Tibial nerve (tissue), 4 donors: ENCODE measurements around the gene GRM8. TPM values are rescaled to one million over a fixed set of nuclear protein-coding genes. Genes with fewer than 3 reads are reported as not detected.
"Not testable (repeated sequence)": the region's sequence is repeated elsewhere in the genome, so short reads cannot be mapped to it uniquely, and the experiment has no call there.

Source experiments
- DNase-seq, 2 donors: peaks; one replicate each; pipeline ENCODE4 v3.0.0-alpha.2; 2019; ENCODE audit warnings: low spot score in 2 of 2
- H3K27ac ChIP-seq, 4 donors: fragments of 200-600 bp; sonication (generic) in 3 of 4; one replicate each; pipeline ENCODE4 v1.5.1; 2017 to 2019; ENCODE audit warnings: mild to moderate bottlenecking in 1 of 4
- H3K27me3 ChIP-seq, 2 donors: fragments of 200-600 bp; sonication (generic) in 1 of 2; one replicate each; pipeline versions ENCODE4 v1.5.1 to v1.6.0; 2017 to 2019
- H3K36me3 ChIP-seq, 3 donors: fragments of 200-600 bp; sonication (generic); one replicate each; pipeline ENCODE4 v1.5.1; 2018 to 2019
- H3K4me1 ChIP-seq, 4 donors: fragments of 200-600 bp; sonication (generic) in 3 of 4; one replicate each; pipeline ENCODE4 v1.5.1; 2017 to 2019
- H3K4me3 ChIP-seq, 4 donors: fragments of 200-600 bp; sonication (generic) in 3 of 4; one replicate each; pipeline ENCODE4 v1.5.1; 2017 to 2019; ENCODE audit warnings: mild to moderate bottlenecking in 1 of 4, moderate library complexity in 1 of 4
- H3K9me3 ChIP-seq, 4 donors: fragments of 200-600 bp; sonication (generic) in 3 of 4; one replicate each; pipeline ENCODE4 v1.5.1; 2017 to 2019
- CTCF ChIP-seq, 5 experiments: fragments of 200-600 bp in 3 of 5; fragments of 450-650 bp in 2 of 5; sonication (generic) in 3 of 5; IDR thresholded peaks; one replicate each; pipeline ENCODE4 v1.5.1; 2016 to 2019; ENCODE audit warnings: antibody characterized with exemption in 5 of 5, mild to moderate bottlenecking in 3 of 5, moderate library complexity in 2 of 5
- EP300 ChIP-seq, 2 donors: sonication (generic); formaldehyde crosslinking; IDR thresholded peaks; one replicate each; pipeline ENCODE4 v1.6.1; 2017; ENCODE audit warnings: antibody characterized with exemption in 2 of 2, mild to moderate bottlenecking in 1 of 2
- POLR2A ChIP-seq, 2 donors: fragments of 450-650 bp; IDR thresholded peaks; one replicate each; pipeline ENCODE4 v1.6.1; 2017; ENCODE audit warnings: antibody characterized with exemption in 2 of 2, mild to moderate bottlenecking in 2 of 2, moderate library complexity in 2 of 2
- WGBS, 2 donors: methylation state at CpG; one replicate each; pipeline ENCODE4 v1.1.5; 2018; 5-methylcytosine and 5-hydroxymethylcytosine counted together
- total RNA-seq, 4 donors: library from RNA; depleted of rRNA; stranded (reverse); fragments of >200 nt; gene quantifications; one replicate each; pipeline ENCODE4 v1.1.0, GENCODE V29; 2016

GRM8 gene
- total RNA-seq, 4 donors from 2014 or later = 0.59 to 1.5 (median 1.1) TPM

GRCh38 chr7:126838194-126838593 is 414.5 kb downstream of the GRM8 start:
- TF ChIP-seq EP300 (IDR thresholded peaks at IDR 0.05) = no peak
- TF ChIP-seq POLR2A (IDR thresholded peaks at IDR 0.05) = no peak
- TF ChIP-seq CTCF (IDR thresholded peaks at IDR 0.05) = no peak
- Histone ChIP-seq H3K27me3 (no peaks in the 10 kb centered on the region), H3K4me3 (no peak overlapping the region), H3K27ac (no peak overlapping the region), H3K9me3 (peaks cover 0 to 2% (median 0%) of the 10 kb centered on the region in 4 donors), H3K36me3 (no peaks in the 10 kb centered on the region), H3K4me1 (no peaks in the 10 kb centered on the region)
- DNase-seq = no peak

GRCh38 chr7:126831241-126831640 is 421.5 kb downstream of the GRM8 start:
- 81 to 84% methylated on average over 9 of the region's 9 CpGs for WGBS, 2 donors
- H3K27me3 ChIP-seq, H3K9me3 ChIP-seq, H3K36me3 ChIP-seq, H3K4me3 ChIP-seq, DNase-seq, H3K4me1 ChIP-seq, H3K27ac ChIP-seq: not testable (repeated sequence)

- WGBS, 2 donors = 96 to 100% methylated on average over 3 of the region's 3 CpGs
- TF ChIP-seq EP300 (IDR thresholded peaks at IDR 0.05) = no peak
- no peak for TF ChIP-seq CTCF (IDR thresholded peaks at IDR 0.05)
- no peak for TF ChIP-seq POLR2A (IDR thresholded peaks at IDR 0.05)
- Histone ChIP-seq H3K9me3 (no peaks in the 10 kb centered on the region), H3K27me3 (no peaks in the 10 kb centered on the region), H3K4me1 (no peaks in the 10 kb centered on the region), H3K4me3 (no peak overlapping the region), H3K36me3 (no peaks in the 10 kb centered on the region), H3K27ac (no peak overlapping the region)
- DNase-seq = no peak
Measured at GRCh38 chr7:126820925-126821324, 431.8 kb downstream of the GRM8 start.

- H3K4me3 ChIP-seq = no peak overlapping the region
- WGBS, 2 donors = 64 to 83% methylated on average over 5 of the region's 5 CpGs
- TF ChIP-seq EP300 (IDR thresholded peaks at IDR 0.05) (no peak), POLR2A (IDR thresholded peaks at IDR 0.05) (no peak), CTCF (IDR thresholded peaks at IDR 0.05) (no peak)
- H3K4me1 ChIP-seq = no peaks in the 10 kb centered on the region
- DNase-seq = no peak
- no peaks in the 10 kb centered on the region for H3K27me3 ChIP-seq
- H3K36me3 ChIP-seq = no peaks in the 10 kb centered on the region
- no peaks in the 10 kb centered on the region for H3K9me3 ChIP-seq
- no peak overlapping the region for H3K27ac ChIP-seq
Measured at GRCh38 chr7:126819197-126819484, 433.6 kb downstream of the GRM8 start.

- 79 to 80% methylated on average over 3 of the region's 3 CpGs for WGBS, 2 donors
- Histone ChIP-seq H3K27me3 (no peaks in the 10 kb centered on the region), H3K4me1 (no peaks in the 10 kb centered on the region), H3K36me3 (no peaks in the 10 kb centered on the region), H3K4me3 (no peak overlapping the region), H3K27ac (no peak overlapping the region), H3K9me3 (no peaks in the 10 kb centered on the region)
- no peak for DNase-seq
- no peak for TF ChIP-seq CTCF (IDR thresholded peaks at IDR 0.05)
- TF ChIP-seq EP300 (IDR thresholded peaks at IDR 0.05) = no peak
- no peak for TF ChIP-seq POLR2A (IDR thresholded peaks at IDR 0.05)
Measured at GRCh38 chr7:126818393-126819196, 434.1 kb downstream of the GRM8 start.

GRCh38 chr7:126809188-126809587 is 443.6 kb downstream of the GRM8 start:
- Histone ChIP-seq H3K27me3 (no peaks in the 10 kb centered on the region), H3K9me3 (peaks cover 0 to 9% (median 0%) of the 10 kb centered on the region in 4 donors), H3K4me1 (no peaks in the 10 kb centered on the region), H3K36me3 (no peaks in the 10 kb centered on the region), H3K27ac (no peak overlapping the region), H3K4me3 (no peak overlapping the region)
- TF ChIP-seq CTCF (IDR thresholded peaks at IDR 0.05) = no peak
- no peak for TF ChIP-seq EP300 (IDR thresholded peaks at IDR 0.05)
- TF ChIP-seq POLR2A (IDR thresholded peaks at IDR 0.05) = no peak
- no peak for DNase-seq
- 76 to 77% methylated on average over 1 of the region's 1 CpG for WGBS, 2 donors
